Effector memory CD4-positive, alpha-beta T cell (primary cell): ENCODE measurements around the gene GLCE.
"Not testable (repeated sequence)": the region's sequence is repeated elsewhere in the genome, so short reads cannot be mapped to it uniquely, and the experiment has no call there.

Experiments
- DNase-seq, 3 donors: peaks; one replicate each; pipeline ENCODE4 v3.0.0-alpha.2; 2020
- H3K27ac ChIP-seq: 2 replicates; pipeline ENCODE4 v1.7.0; 2013; ENCODE audit warnings: mild to moderate bottlenecking, low read length, moderate library complexity; ENCODE audit not compliant: insufficient read depth, poor library complexity, severe bottlenecking
- H3K27me3 ChIP-seq: replicated peaks from 2 replicates; pipeline ENCODE4 v1.7.0; 2013; ENCODE audit warnings: mild to moderate bottlenecking, low read length; ENCODE audit not compliant: insufficient read depth, control insufficient read depth, poor library complexity, severe bottlenecking
- H3K36me3 ChIP-seq: 2 replicates; pipeline ENCODE4 v1.7.0; 2013; ENCODE audit warnings: mild to moderate bottlenecking, low read length, moderate library complexity; ENCODE audit not compliant: control insufficient read depth, insufficient read depth
- H3K4me1 ChIP-seq: 2 replicates; pipeline ENCODE4 v1.7.0; 2013; ENCODE audit warnings: low read length, mild to moderate bottlenecking; ENCODE audit not compliant: control insufficient read depth, insufficient read depth, poor library complexity, severe bottlenecking
- H3K4me3 ChIP-seq: 2 replicates; pipeline ENCODE4 v1.7.0; 2013; ENCODE audit warnings: low read length, low read depth, mild to moderate bottlenecking; ENCODE audit not compliant: insufficient read depth, poor library complexity, severe bottlenecking
- H3K9me3 ChIP-seq: 2 replicates; pipeline ENCODE4 v1.7.0; 2013; ENCODE audit warnings: mild to moderate bottlenecking, low read length, moderate library complexity; ENCODE audit not compliant: control insufficient read depth

GLCE gene

DNA sequence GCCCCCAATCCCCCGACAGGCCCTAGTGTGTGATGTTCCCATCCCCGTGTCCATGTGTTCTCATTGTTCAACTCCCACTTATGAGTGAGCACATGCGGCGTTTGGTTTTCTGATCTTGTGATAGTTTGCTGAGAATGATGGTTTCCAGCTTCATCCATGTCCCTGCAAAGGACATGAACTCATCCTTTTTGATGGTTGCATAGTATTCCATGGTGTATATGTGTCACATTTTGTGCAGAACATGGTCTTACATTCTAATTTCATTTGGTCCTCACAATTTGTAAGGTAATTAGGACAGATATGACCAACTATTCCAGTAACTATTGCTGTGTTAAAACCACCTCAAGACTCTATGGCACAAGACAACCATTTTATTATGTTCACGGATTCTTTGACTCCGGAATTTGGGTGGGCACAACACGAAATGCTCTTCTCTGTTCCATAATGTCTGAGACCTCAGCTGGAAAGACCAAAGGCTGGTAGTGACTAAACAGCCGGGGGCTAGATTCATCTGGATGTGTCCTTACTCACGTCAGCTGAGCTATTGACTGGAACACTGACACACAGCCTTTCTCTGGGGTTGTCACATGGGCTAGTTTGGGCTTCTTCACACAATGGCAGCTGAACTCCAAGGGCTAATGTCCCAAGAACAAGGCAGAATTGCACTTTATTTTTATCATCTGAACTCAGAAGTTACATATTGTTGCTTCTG, 13.6 kb upstream of the GLCE start:
- Histone ChIP-seq H3K27me3 (no peaks in the 10 kb centered on the region), H3K27ac (no peak overlapping the region), H3K4me3 (no peak overlapping the region), H3K4me1 (no peaks in the 10 kb centered on the region), H3K9me3 (no peaks in the 10 kb centered on the region), H3K36me3 (no peaks in the 10 kb centered on the region)
- DNase-seq, result no peak

DNA sequence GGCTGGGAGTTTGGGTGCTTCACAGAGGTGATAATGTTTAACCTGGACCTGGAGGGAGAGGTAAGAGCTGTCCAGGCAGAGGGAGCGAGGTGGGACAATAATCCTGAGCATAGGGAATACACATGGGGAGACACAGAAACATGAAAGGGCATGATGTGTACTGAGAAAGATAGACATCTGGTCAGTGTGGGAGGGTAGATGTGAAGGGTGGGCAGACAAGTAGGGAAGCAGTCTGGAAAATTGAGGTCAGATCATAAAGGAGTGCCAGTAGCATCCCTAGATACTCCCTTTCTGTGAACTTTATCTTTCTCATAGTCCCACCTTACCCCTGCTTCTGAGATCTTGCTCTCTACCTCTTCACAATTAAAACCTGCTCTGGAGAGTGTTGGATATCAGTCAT, 12.0 kb upstream of the GLCE start:
- Histone ChIP-seq H3K4me1 (no peaks in the 10 kb centered on the region), H3K36me3 (no peaks in the 10 kb centered on the region), H3K4me3 (no peak overlapping the region), H3K27ac (no peak overlapping the region), H3K9me3 (no peaks in the 10 kb centered on the region), H3K27me3 (no peaks in the 10 kb centered on the region)
- no peak for DNase-seq

DNA sequence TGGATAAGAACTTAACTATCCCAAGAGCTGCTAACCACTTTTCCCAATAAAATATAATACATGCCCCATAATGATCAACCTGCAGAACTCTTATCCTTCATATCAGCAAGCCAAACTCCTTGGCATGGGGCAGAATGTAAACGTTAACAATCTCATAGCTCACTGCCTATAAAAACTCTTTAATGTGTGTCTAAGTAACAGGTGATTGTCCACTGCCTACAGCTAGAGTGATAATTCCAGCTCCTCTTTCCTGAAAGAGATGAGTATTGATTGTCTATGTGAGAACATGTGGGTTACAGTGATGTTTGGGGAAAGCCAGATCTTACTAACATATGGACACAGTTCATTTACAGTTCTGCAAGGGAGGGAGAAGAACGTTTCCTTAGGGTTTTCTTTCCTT, 11.3 kb upstream of the GLCE start:
- Histone ChIP-seq H3K9me3 (no peaks in the 10 kb centered on the region), H3K4me1 (no peaks in the 10 kb centered on the region), H3K36me3 (no peaks in the 10 kb centered on the region), H3K27ac (no peak overlapping the region), H3K4me3 (no peak overlapping the region), H3K27me3 (no peaks in the 10 kb centered on the region)
- no peak for DNase-seq

DNA sequence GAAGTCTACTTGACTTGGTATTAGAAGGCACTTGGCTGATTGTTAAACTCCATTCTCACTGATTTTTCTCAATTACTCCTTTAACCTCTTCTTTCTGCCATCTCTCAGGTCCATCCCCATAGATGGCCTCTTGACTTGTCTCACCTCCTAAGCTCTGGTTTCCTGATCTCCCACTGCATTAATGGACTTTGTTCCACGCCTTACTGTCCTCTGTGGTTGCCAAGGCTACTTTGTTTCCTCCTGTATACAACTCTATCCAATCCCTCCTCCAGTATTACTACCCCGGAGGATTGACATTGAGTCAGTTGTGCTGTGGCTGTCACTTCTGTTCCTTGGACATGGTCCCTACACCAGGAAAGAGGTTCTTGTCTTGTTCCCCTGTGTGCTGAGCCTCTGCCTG, 10.6 kb upstream of the GLCE start:
- no peak for DNase-seq
- Histone ChIP-seq H3K4me3 (no peak overlapping the region), H3K9me3 (no peaks in the 10 kb centered on the region), H3K4me1 (no peaks in the 10 kb centered on the region), H3K36me3 (no peaks in the 10 kb centered on the region), H3K27ac (no peak overlapping the region), H3K27me3 (no peaks in the 10 kb centered on the region)

DNA sequence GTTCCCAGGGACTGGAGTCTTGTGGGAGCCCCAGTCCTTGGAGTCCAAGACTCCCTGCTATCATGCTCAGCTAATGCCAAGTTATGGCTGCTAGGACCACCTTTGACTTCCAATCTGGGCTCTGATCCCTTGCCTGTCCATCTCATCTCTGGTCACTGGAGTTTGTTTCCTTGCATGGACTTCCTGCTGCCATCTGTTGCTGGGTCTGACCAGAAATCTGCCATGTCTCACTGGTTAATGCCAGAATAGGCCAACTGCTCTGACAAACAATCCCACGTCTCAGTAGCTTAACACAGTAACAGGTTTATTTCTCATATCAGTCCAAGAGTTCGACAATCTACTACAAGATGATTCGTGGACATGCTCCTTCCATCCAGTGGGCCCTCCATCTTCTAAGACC, 10.1 kb upstream of the GLCE start:
- Histone ChIP-seq H3K36me3 (no peaks in the 10 kb centered on the region), H3K9me3 (no peaks in the 10 kb centered on the region), H3K4me3 (no peak overlapping the region), H3K27me3 (no peaks in the 10 kb centered on the region), H3K27ac (no peak overlapping the region), H3K4me1 (no peaks in the 10 kb centered on the region)
- DNase-seq, result no peak

DNA sequence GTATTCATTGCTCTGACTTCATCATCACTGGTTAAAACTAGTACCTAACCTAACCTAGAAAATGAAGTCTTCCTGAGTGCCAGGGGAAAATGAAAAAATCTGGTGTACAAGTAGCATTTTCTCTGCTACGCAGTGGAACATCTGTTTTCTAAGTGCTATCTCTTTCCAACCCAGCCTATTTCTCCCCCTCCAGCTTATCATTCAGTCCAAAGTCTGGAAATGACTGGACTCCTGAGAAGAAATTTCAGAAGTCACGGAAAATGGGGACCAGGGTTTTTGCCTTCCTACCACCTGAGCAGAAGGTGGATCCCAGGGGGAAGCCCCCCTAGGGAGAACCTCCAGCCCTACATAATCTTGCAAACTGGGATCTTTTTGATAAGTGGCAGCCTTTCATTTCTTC, 9.6 kb upstream of the GLCE start:
- no peak for DNase-seq
- Histone ChIP-seq H3K36me3 (no peaks in the 10 kb centered on the region), H3K4me1 (no peaks in the 10 kb centered on the region), H3K9me3 (no peaks in the 10 kb centered on the region), H3K27me3 (no peaks in the 10 kb centered on the region), H3K27ac (no peak overlapping the region), H3K4me3 (no peak overlapping the region)

DNA sequence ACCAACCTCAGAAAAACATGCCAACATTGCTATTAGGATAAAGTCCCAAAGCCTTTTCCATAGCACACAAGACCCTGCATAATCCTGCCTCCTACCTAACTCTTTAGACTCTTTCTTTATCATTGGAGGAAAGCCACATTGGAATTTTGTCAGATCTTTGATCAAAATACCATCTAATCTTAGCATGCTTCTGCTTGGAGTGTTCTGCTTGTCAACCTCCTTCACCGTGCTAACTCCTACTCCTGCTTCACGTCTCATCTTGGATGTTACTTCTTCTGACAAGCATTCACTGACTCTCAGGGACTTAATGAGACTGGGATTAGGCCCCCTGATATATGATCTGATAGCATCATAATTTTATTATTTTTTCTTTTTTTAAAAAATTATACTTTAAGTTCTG, 7.4 kb upstream of the GLCE start:
- Histone ChIP-seq H3K27me3 (no peaks in the 10 kb centered on the region), H3K36me3 (no peaks in the 10 kb centered on the region), H3K4me3 (no peak overlapping the region), H3K27ac (no peak overlapping the region), H3K4me1 (no peaks in the 10 kb centered on the region), H3K9me3 (no peaks in the 10 kb centered on the region)
- DNase-seq, result no peak

DNA sequence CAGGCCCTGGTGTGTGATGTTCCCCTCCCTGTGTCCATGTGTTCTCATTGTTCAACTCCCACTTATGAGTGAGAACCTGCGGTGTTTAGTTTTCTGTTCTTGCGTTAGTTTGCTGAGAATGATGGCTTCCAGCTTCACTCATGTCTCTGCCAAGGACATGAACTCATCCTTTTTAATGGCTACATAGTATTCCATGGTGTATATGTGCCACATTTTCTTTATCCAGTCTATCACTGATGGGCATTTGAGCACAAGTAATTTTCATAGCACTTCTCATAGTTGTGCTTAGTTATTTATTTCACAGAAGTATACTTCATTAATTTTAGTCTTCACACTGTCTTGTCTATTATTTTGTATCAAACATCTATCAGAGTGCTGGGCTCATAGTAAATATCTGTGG, 6.8 kb upstream of the GLCE start:
- H3K27ac ChIP-seq, H3K4me1 ChIP-seq, H3K36me3 ChIP-seq, DNase-seq, H3K9me3 ChIP-seq, H3K4me3 ChIP-seq, H3K27me3 ChIP-seq: not testable (repeated sequence)

DNA sequence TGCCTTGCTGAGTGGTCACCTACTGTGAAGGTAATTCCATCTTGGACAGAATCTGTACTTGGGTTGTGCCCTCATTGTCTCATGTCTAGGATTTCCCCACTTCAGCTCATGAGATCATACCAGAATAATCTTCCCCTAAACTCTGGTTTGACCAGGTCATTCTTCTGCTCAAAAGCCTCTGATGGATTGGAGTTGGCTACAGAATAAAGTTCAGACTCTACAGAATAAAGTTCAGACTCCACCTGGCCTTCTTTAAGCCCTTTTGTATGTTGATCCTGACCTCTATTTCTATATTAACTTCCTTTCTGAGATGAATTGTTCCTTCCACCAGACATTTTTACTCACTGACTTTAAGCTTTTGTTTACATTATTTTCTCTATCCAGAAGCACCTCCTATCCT, 6.4 kb upstream of the GLCE start:
- no peak overlapping the region for H3K27ac ChIP-seq
- H3K36me3 ChIP-seq, result no peaks in the 10 kb centered on the region

DNA sequence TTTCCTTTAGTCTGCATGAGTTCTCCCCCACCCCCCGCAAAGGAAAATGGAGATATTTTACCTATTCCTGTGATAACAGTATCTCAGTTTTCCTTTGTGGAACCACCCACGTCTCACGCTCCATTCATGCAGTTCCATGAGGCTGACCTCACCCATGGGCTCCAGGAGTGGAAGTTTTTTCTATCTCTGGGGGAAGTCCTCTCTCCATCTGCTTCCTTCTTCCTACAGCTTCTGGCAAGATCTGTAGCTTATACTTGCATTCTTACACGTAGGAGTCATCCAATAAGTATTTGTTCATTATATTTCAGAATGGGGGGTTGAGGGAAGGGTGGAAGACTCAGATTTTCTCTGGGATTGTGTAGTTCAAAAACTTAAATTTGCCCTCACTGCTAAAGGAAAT, 5.8 kb upstream of the GLCE start:
- Histone ChIP-seq H3K4me1 (no peaks in the 10 kb centered on the region), H3K4me3 (no peak overlapping the region), H3K9me3 (no peaks in the 10 kb centered on the region), H3K36me3 (no peaks in the 10 kb centered on the region), H3K27me3 (no peaks in the 10 kb centered on the region), H3K27ac (no peak overlapping the region)
- DNase-seq, result no peak

More for the DNA sequence above, 6.4 kb upstream of the GLCE start:
- no peak for DNase-seq
- Histone ChIP-seq H3K27me3 (no peaks in the 10 kb centered on the region), H3K9me3 (no peaks in the 10 kb centered on the region), H3K4me3 (no peak overlapping the region), H3K4me1 (no peaks in the 10 kb centered on the region)
